HepG2 (cell line): ENCODE measurements around the gene GLRA1. TPM values are rescaled to one million over a fixed set of nuclear protein-coding genes. Genes with fewer than 3 reads are reported as not detected.

Experiments
- ARID5B ChIP-seq: IDR thresholded peaks from 2 replicates; pipeline ENCODE4 v1.4.0; 2020; ENCODE audit warnings: mild to moderate bottlenecking, missing genetic modification reagents
- CEBPB ChIP-seq: IDR thresholded peaks from 2 replicates; pipeline ENCODE4 v1.6.1; 2011; ENCODE audit warnings: low read depth, low read length, improper control_type of control experiment, borderline replicate concordance
- GATAD1 ChIP-seq: IDR thresholded peaks from 2 replicates; pipeline ENCODE4 v1.6.1; 2016; ENCODE audit warnings: missing genetic modification reagents, missing compliant biosample characterization
- GFI1 ChIP-seq: sonication (generic); formaldehyde crosslinking; IDR thresholded peaks from 2 replicates; pipeline ENCODE4 v1.5.0; 2020; ENCODE audit warnings: missing genetic modification reagents, mild to moderate bottlenecking, borderline replicate concordance
- HNF4A ChIP-seq: sonication (generic); formaldehyde crosslinking; IDR thresholded peaks from 2 replicates; pipeline ENCODE4 v1.4.0; 2020; ENCODE audit warnings: missing genetic modification reagents
- IRF2 ChIP-seq: IDR thresholded peaks from 2 replicates; pipeline ENCODE4 v1.6.1; 2018; ENCODE audit warnings: missing genetic modification reagents, missing compliant biosample characterization
- NR2F1 ChIP-seq, 2 experiments: fragments of 450-650 bp in 1 of 2; formaldehyde crosslinking in 1 of 2; IDR thresholded peaks; 2 replicates each; pipeline versions ENCODE4 v1.5.0 to v1.6.1; 2016 to 2020; ENCODE audit warnings: mild to moderate bottlenecking in 1 of 2, missing compliant biosample characterization in 1 of 2, missing genetic modification reagents in 1 of 2, moderate library complexity in 1 of 2
- RFXAP ChIP-seq: sonication (generic); formaldehyde crosslinking; IDR thresholded peaks from 2 replicates; pipeline ENCODE4 v1.4.0; 2020; ENCODE audit warnings: missing genetic modification reagents, borderline replicate concordance
- SP140L ChIP-seq: sonication (generic); formaldehyde crosslinking; IDR thresholded peaks from 2 replicates; pipeline ENCODE4 v1.4.0; 2020; ENCODE audit warnings: missing genetic modification reagents, borderline replicate concordance
- TBX3 ChIP-seq: fragments of 450-650 bp; IDR thresholded peaks from 2 replicates; pipeline ENCODE4 v1.6.1; 2017; ENCODE audit warnings: antibody characterized with exemption, mild to moderate bottlenecking, inconsistent platforms, borderline replicate concordance
- ZFX ChIP-seq: sonication (generic); formaldehyde crosslinking; IDR thresholded peaks from 2 replicates; pipeline ENCODE4 v1.4.0; 2020; ENCODE audit warnings: mild to moderate bottlenecking, low read depth, missing genetic modification reagents, moderate library complexity
- ZNF331 ChIP-seq: sonication (generic); formaldehyde crosslinking; IDR thresholded peaks from 2 replicates; pipeline ENCODE4 v1.4.0; 2020; ENCODE audit warnings: missing genetic modification reagents
- ZNF614 ChIP-seq: IDR thresholded peaks from 2 replicates; pipeline ENCODE4 v1.6.1; 2018; ENCODE audit warnings: missing biosample characterization, missing genetic modification reagents, inconsistent platforms, borderline replicate concordance
- ZNF615 ChIP-seq: sonication (generic); formaldehyde crosslinking; IDR thresholded peaks from 2 replicates; pipeline ENCODE4 v1.5.0; 2020; ENCODE audit warnings: mild to moderate bottlenecking, missing genetic modification reagents, borderline replicate concordance
- ZNF644 ChIP-seq: IDR thresholded peaks from 2 replicates; pipeline ENCODE4 v1.6.1; 2016; ENCODE audit warnings: low read depth
- ZNF816 ChIP-seq: sonication (generic); formaldehyde crosslinking; IDR thresholded peaks from 2 replicates; pipeline ENCODE4 v1.8.0; 2022; ENCODE audit warnings: missing genetic modification reagents, mild to moderate bottlenecking, borderline replicate concordance
- polyA plus RNA-seq, 8 experiments: library from polyadenylated mRNA; depleted of rRNA in 3 of 8; stranded (reverse) in 7 of 8; unstranded in 1 of 8; fragments of >200 nt; fragmentation: Illumina TruSeq in 4 of 8; extraction: Trizol in 4 of 8; gene quantifications; 2 replicates each; pipeline versions ENCODE4 v1.2.1 to v1.2.3, GENCODE V29; 2011 to 2016; ENCODE audit warnings: low read depth in 4 of 8, missing spikeins in 1 of 8, mixed read lengths in 1 of 8; ENCODE audit not compliant: insufficient read depth in 1 of 8
- total RNA-seq, 5 experiments: library from RNA; depleted of rRNA; stranded (reverse); fragments of >200 nt; fragmentation: Illumina TruSeq; extraction: Trizol; gene quantifications; 2 replicates each; pipeline ENCODE4 v1.2.3, GENCODE V29; 2016; ENCODE audit warnings: low read depth in 1 of 5
- TF ChIP-seq, protein P1 (sequence below): sonication (generic); formaldehyde crosslinking; IDR thresholded peaks from 2 replicates; pipeline ENCODE4 v1.4.0; 2020; ENCODE audit warnings: missing genetic modification reagents, borderline replicate concordance
- TF ChIP-seq, protein P2 (sequence below): sonication (generic); formaldehyde crosslinking; IDR thresholded peaks from 2 replicates; pipeline ENCODE4 v1.4.0; 2020; ENCODE audit warnings: missing genetic modification reagents, borderline replicate concordance
- TF ChIP-seq, protein P3 (sequence below): IDR thresholded peaks from 2 replicates; pipeline ENCODE4 v1.6.1; 2012; ENCODE audit warnings: inconsistent platforms

The GLRA1 gene
- total and polyA plus RNA-seq, 2 of the 13 experiments (the other 11 are each of a cell fraction or from before 2014, with no cell fraction given), result not detected

- TF ChIP-seq, protein P1, sequence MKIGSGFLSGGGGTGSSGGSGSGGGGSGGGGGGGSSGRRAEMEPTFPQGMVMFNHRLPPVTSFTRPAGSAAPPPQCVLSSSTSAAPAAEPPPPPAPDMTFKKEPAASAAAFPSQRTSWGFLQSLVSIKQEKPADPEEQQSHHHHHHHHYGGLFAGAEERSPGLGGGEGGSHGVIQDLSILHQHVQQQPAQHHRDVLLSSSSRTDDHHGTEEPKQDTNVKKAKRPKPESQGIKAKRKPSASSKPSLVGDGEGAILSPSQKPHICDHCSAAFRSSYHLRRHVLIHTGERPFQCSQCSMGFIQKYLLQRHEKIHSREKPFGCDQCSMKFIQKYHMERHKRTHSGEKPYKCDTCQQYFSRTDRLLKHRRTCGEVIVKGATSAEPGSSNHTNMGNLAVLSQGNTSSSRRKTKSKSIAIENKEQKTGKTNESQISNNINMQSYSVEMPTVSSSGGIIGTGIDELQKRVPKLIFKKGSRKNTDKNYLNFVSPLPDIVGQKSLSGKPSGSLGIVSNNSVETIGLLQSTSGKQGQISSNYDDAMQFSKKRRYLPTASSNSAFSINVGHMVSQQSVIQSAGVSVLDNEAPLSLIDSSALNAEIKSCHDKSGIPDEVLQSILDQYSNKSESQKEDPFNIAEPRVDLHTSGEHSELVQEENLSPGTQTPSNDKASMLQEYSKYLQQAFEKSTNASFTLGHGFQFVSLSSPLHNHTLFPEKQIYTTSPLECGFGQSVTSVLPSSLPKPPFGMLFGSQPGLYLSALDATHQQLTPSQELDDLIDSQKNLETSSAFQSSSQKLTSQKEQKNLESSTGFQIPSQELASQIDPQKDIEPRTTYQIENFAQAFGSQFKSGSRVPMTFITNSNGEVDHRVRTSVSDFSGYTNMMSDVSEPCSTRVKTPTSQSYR (CRISPR knock-in tag), result no peak
- TF ChIP-seq ZNF644 (peak; percentile 98), CEBPB (no peak; the same call in 1 of the 2 replicates), HNF4A (CRISPR knock-in tag) (peak; percentile 85), SP140L (CRISPR knock-in tag) (no peak), ZNF331 (CRISPR knock-in tag) (peak; percentile 56; the same call in 1 of the 2 replicates), ZNF614 (CRISPR knock-in tag) (0 out of 2 replicates have a peak, but pooled peaks have one; percentile 40), NR2F1 (CRISPR knock-in tag; IDR thresholded peaks at IDR 0.05) (peak; percentile 73 to 87; a peak in 3 of 4 replicates), ZFX (CRISPR knock-in tag) (peak; percentile 29; the same call in 1 of the 2 replicates), ARID5B (CRISPR knock-in tag) (peak; percentile 98), GFI1 (CRISPR knock-in tag) (peak; percentile 92), IRF2 (CRISPR knock-in tag) (peak; percentile 60; the same call in 1 of the 2 replicates), ZNF816 (CRISPR knock-in tag) (0 out of 2 replicates have a peak, but pooled peaks have one; percentile 33), TBX3 (no peak), ZNF615 (no peak), GATAD1 (CRISPR knock-in tag) (peak; percentile 42; the same call in 1 of the 2 replicates), RFXAP (no peak)
- TF ChIP-seq, protein P2, sequence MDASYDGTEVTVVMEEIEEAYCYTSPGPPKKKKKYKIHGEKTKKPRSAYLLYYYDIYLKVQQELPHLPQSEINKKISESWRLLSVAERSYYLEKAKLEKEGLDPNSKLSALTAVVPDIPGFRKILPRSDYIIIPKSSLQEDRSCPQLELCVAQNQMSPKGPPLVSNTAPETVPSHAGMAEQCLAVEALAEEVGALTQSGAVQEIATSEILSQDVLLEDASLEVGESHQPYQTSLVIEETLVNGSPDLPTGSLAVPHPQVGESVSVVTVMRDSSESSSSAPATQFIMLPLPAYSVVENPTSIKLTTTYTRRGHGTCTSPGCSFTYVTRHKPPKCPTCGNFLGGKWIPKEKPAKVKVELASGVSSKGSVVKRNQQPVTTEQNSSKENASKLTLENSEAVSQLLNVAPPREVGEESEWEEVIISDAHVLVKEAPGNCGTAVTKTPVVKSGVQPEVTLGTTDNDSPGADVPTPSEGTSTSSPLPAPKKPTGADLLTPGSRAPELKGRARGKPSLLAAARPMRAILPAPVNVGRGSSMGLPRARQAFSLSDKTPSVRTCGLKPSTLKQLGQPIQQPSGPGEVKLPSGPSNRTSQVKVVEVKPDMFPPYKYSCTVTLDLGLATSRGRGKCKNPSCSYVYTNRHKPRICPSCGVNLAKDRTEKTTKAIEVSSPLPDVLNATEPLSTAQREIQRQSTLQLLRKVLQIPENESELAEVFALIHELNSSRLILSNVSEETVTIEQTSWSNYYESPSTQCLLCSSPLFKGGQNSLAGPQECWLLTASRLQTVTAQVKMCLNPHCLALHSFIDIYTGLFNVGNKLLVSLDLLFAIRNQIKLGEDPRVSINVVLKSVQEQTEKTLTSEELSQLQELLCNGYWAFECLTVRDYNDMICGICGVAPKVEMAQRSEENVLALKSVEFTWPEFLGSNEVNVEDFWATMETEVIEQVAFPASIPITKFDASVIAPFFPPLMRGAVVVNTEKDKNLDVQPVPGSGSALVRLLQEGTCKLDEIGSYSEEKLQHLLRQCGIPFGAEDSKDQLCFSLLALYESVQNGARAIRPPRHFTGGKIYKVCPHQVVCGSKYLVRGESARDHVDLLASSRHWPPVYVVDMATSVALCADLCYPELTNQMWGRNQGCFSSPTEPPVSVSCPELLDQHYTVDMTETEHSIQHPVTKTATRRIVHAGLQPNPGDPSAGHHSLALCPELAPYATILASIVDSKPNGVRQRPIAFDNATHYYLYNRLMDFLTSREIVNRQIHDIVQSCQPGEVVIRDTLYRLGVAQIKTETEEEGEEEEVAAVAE (CRISPR knock-in tag), result no peak
- TF ChIP-seq, protein P3, sequence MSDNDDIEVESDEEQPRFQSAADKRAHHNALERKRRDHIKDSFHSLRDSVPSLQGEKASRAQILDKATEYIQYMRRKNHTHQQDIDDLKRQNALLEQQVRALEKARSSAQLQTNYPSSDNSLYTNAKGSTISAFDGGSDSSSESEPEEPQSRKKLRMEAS, result 0 out of 2 replicates have a peak, but pooled peaks have one; percentile 25
Measured at GRCh38 chr5:151819830-151820229, 104.8 kb downstream of the GLRA1 start (continued).
